HG03095 (cell line): ENCODE measurements around the gene INHBB.

Experiments used
- ATAC-seq: cut with Tn5 transposase; IDR thresholded peaks from one replicate; pipeline ENCODE4 v1.9.1; 2021; ENCODE audit warnings: moderate library complexity; ENCODE audit not compliant: unreplicated experiment

Gene INHBB

GRCh38 chr2:120354935-120355779 lies 9.2 kb downstream of the INHBB start:
- ATAC-seq = no peak

DNA sequence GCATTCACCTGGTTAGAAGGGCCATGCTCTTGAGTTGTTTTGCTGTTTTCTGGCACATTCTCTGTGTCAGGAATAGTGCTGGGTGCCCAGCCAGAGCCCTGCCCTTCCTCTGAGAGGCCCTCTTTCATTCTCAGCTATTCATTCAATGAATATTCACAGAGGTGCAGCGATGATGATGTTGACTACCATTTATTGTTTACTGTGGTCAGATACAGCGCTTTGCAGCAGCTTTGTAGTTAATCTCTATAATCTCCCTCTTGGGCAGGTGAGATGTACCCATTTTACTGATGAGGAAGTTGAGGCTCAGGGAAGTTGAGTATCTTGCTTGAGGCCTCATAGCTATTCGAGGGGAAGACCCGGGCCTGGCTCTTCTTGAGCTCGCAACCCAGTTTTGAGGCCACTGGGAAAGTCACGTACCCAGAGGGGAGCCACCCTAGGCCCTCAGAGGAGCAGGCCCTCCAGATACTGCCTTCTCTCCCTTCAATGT lies 9.9 kb downstream of the INHBB start:
- no peak for ATAC-seq

GRCh38 chr2:120357768-120358167 lies 11.8 kb downstream of the INHBB start:
- no peak for ATAC-seq

GRCh38 chr2:120358734-120359465 lies 13.0 kb downstream of the INHBB start:
- no peak for ATAC-seq

DNA sequence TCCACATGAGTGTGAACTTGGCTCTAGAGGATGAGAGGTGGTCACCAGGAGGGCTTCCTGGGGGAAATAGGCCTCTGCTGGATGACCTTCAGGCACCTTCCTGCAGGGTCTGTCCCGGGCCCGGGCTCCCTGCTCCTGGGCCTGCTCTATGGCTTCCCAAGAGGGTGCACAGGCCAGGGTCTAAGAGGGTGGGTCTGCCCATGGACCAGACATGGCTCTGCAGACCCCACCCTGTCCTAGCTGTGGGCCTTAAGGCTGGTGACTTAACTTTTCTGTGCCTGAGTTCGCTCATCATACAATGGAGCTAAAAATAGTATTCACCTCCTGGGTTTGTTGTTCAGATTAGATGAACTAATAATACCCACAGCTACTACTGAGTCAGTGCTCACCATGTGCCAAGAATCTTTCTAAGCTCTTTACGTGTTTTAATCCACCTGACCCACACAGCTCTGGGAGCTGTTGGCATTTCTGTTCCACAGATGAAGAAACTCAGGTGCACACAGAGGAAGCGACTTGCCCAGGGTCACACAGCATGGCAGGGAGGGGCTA lies 14.4 kb downstream of the INHBB start:
- no peak for ATAC-seq

DNA sequence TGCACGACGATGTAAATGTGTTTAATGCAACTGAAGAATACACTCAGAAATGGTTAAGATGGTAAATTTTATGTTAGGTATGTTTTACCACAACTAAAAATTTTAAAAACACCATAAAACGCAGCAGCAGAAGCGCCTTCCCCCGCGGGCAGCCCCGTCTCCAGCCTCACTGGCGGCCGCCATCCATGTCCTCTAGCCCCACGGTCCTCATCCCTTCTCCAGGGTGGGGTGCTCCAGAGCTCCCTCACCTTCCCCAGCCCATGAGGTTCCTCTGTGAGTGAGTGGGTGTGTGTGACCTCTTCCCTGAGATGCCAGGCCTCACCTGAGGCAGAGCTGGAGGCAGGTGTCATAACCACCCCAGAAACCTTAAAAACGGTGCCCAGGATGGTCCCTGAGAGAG lies 17.0 kb downstream of the INHBB start:
- no peak for ATAC-seq

DNA sequence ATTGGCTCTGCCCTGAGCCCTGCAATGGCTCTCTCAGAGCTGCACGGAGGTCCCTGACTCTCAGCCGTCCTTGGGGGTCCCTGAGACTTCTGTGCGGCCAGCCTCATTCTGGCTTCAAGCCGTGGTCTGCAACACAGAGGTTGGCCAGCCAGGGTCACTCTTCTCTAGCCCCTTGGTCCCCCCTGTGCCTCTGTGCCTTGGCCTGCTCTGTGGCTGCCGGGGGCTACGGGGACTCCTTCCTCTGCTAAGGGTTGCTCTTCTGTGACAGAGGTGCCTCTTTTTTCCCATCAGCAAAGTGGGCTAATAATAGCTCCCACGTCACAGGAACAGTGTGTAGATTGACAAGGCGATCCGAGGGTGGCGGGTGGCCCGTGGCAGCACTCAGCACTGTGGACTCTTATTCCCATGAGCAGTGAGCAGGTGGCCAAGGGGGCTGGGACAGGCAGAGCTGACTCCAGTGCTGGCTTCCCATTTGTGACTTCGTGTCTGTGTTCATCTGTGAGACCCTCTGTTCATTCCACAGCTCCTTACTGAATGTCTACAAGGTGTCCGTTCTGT lies 19.4 kb downstream of the INHBB start:
- ATAC-seq = no peak

DNA sequence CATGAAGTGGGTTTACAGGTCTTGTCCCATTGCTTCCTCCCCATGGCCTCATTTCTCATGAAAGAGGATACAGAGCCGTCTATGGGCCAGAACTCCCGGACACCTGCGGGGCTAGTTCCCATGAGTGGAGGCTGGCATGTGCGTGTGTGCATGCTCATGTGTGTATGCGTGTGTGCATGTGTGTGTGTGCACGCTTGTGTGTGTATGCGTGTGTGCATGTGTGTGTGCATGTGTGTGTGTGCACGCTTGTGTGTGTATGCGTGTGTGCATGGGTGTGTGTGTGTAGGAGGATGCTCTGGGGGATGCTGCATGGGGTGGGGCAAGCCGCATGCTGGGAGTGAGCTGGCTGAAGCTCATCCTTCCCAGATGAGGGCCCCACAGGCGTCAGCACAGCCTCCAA lies 20.8 kb downstream of the INHBB start:
- ATAC-seq = no peak

- ATAC-seq = no peak
These were observed 21.3 kb downstream of the INHBB start for GRCh38 chr2:120367221-120367620.

DNA sequence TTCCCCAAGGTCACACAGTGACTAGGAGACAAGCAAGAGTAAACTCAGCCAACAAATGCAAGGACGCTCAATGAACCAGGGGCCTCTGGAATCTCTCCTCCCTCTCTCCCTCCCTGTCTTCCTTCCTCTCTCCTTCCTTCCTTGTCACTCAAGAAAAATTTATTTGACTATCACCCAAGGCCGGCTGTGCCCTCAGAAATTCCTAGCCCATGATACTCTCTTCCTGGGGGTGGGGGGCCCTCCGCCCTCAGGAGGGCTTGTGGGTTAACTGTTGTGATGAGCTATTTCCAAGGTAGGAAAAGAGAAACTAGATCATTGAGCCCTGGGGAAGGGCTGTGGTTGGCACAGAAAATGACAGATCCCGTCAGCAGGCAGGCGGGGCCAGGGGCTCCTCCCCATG lies 21.7 kb downstream of the INHBB start:
- ATAC-seq = no peak

GRCh38 chr2:120368086-120368485 lies 22.1 kb downstream of the INHBB start:
- ATAC-seq = no peak

GRCh38 chr2:120369250-120369649 lies 23.3 kb downstream of the INHBB start:
- ATAC-seq = no peak

DNA sequence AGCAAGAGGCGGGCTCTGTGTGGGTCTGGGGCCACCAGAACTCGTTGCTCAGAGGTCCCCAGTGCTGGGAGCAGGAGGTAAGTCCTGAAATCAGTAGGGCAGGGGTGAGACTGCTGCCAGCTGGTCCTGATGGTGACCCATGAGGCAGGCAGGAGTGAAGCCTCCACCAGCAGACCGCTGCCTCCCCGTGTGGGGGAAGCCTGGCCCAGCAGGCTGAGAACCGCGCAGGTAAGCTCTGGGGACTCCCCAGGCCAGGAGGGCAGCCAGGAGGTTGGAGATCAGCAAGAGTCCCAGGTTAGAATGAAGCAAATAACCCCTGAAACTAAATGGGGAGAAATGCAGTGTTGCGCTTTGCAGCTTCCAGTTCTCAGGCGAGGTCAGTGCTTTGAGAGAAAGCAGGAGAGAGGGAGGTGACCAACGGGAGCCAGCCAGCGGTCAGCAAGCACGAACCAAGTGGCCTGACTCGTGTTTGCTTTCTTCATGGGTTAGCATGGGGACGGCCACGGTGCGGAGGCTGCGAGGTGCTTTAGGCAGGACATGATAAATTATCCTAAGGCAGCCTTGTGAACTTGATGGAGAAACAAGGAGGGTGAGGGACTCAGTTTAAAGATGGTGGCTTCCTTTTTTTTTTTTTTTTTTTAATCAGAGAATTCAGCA lies 26.2 kb downstream of the INHBB start:
- no peak for ATAC-seq

DNA sequence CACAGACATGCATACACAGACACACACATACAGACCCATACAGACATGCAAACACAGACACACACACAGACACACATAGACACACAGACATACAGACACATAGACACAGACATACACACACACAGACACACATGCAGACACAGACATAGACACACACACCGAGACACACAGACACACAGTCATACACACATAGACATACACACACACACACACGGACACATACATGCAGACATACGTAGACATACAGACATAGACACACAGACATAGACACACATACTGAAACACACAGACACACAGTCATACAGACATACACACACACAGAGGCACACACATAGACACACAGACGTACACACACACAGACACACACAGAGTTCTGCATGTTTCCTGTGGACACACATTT lies 26.9 kb downstream of the INHBB start:
- ATAC-seq = no peak

DNA sequence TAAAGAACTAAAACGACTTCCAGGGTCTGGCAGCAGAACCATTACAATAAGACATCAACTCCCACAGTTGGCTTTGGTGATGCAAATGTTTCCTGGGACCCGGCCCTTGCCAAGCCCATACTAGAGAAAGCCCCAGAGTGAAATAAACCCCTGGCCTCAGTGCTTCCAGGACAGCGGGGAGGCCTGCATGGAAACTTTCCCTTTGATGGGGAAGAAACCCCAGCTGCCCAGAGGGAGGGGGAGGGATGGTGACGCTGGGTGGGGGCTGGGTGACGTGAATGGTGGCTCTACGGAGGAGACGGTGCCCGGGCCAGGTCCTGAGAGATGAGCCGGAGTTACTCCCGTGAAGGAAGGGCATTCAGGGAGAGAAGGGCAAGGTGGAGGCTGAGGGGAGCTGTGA lies 27.5 kb downstream of the INHBB start:
- ATAC-seq = no peak

- ATAC-seq = no peak
These were observed 28.9 kb downstream of the INHBB start for GRCh38 chr2:120374821-120375220.

DNA sequence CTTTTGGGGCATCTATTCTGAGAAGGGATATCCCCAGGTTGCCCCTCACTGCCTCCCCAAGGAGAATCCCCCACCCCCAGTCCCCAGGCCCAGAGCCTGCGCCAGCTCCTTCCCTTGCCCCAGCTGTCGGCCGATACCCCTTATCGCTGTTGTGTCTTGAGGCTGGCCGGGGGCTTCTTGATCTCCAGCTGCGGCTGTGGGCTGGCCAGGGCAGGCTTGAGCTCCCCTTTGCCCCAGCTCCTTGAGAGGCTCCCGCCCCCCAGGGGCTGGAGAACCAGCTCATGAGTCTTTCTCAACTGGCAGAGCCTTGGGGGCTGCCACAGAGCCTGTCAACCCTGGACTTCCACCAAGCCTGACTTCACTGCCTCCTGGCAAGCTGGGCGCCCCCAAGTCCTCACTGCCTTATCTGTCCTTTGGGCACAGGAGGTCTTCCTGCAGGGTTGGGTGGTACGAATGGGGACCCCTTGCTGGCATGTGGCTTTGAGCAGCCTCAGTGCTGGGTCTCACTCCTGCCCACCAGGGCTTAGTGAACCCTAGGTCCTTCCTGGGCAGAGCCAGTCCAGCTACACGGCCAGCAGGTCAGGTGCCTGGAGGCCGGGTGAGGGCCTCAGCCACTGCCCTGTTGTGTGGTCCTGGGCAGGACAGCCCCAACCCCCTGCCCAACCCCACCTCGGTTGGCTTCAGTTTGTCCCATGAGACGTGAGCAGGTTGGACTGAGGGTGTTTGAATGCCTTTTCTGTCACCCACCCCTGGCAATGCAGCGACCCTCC lies 29.5 kb downstream of the INHBB start:
- no peak for ATAC-seq

DNA sequence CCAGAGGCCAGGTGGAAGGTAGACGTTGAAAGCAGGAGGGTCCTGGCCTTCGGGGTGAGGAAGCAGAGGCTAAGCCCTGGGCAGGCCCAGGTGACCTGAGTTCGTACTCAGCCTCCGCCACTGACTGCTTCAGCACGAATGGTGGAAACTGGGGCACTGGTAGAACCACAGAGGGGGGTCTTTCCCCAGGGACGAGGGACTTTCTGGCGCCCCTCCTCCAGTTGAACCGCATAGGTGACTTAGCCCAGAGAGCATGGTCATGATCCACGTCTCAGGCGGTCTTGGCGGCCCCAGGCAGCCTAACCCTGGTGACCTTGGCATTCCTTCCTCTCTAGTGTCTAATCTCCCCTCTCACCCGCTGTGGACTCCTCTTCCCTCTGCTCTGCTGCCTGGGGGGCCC lies 30.2 kb downstream of the INHBB start:
- no peak for ATAC-seq

DNA sequence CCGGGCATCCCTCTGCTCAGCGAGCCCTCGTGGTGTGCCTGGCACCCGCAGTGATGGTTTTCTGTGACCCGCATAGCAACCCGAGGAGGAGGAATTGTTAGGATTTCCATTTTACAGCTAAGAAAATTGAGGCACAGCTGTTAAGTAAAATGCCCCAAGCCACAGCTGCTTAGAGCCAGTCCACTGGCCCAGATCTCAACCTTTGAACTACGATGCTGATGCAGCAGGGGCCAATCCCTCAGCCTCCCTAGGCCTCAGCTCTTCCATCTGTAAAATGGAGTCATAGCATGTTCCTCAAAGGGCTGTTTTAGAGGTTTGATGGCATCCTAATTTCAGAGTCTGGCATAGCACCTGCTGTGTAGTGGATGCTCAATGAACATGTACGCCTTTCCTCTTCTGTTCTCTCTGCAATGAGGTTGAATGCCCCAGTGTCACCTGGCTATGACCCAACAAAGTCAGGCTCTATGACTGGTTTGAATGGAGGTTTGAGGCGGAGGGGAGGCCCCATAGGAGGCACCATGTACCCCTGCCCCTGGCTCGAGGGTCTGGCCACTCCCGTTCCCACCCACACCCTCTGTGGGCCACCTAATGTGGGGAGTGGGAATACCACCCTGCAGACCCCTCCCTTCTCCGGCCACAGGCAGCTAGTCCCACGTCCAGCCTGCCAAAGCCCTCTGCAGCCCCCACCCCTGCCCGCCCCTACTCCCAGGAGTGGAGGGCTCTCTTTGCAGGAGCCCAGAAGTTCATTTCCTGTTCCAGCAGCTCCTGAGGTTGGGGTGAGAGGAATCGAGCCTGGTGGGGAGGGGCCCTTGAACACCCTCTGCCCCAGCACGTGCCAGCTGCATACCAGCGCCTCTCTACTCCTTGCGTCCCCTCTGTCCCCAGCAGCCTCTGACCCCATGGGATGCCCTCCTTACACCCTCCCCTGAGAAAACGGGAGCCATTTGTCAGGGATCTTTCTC lies 31.0 kb downstream of the INHBB start:
- ATAC-seq = no peak
